Ishikawa (cell line): Measurements from ENCODE around the gene STXBP4.

Source experiments
- CEBPB ChIP-seq: IDR thresholded peaks from 2 replicates; pipeline ENCODE4 v1.6.1; 2012
- TAF1 ChIP-seq: IDR thresholded peaks from 2 replicates; pipeline ENCODE4 v1.6.1; 2012; ENCODE audit warnings: low read depth, mild to moderate bottlenecking

DNA sequence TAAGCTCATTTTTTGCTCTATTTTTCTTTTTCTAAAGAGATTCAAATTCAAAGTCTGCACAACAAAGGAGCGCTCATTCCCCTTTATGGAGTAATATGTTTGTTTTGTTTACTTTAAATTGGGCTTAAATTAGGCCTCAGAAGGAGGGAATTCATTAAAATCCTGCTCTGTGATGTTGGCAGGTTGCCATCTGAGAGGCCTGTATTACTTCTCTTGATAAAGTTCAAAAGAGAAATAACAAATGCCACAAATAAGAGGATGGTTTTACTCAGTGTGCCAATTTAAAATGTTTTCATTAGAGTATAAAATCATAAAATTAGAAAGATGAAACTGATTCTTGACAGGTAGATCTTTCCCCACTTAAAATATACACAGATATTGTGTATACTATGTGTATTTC, 241.7 kb downstream of the STXBP4 start:
- TF ChIP-seq CEBPB, result no peak
- TF ChIP-seq TAF1, result no peak
